Measurements from ENCODE around the gene DNAH12.

Gene DNAH12

DNA sequence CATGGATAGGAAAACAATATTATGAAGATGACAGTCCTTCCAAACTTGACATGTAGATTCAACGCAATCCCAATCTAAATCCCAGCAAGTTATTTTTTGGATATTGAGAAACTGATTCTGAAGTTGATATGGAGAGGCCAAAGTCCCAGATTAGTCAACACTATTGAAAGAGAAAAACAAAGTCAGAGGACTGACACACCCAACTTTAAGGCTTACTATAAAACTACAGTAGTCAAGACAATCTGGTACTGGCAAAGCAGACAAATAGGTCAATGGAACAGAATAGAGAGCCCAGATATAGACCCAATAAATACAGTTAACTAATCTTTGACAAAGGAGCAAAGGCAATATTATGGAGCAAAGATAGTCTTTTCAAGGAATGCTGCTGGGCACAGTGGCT is 132.4 kb downstream of the DNAH12 start:
- H3K4me1 ChIP-seq (ENCODE audit: control insufficient read depth, insufficient read depth, low read length): no peaks in the 10 kb centered on the region
- no peaks in the 10 kb centered on the region for H3K36me3 ChIP-seq (ENCODE audit: control insufficient read depth in 2 of 2, insufficient read depth in 2 of 2, low read length in 2 of 2)
- no peaks in the 10 kb centered on the region for H3K27me3 ChIP-seq (ENCODE audit: control insufficient read depth in 1 of 2, insufficient read depth in 2 of 2, low read length in 2 of 2)
- H3K9me3 ChIP-seq (ENCODE audit: control insufficient read depth in 2 of 2, low read length in 2 of 2): peaks cover 0 to 3% of the 10 kb centered on the region in 2 donors
- H3K9ac ChIP-seq (ENCODE audit: low read length in 2 of 2): no peak overlapping the region
- H3K27ac ChIP-seq (ENCODE audit: low read length): no peak overlapping the region
- H3K4me3 ChIP-seq (ENCODE audit: low read length in 2 of 2): no peak overlapping the region

DNA sequence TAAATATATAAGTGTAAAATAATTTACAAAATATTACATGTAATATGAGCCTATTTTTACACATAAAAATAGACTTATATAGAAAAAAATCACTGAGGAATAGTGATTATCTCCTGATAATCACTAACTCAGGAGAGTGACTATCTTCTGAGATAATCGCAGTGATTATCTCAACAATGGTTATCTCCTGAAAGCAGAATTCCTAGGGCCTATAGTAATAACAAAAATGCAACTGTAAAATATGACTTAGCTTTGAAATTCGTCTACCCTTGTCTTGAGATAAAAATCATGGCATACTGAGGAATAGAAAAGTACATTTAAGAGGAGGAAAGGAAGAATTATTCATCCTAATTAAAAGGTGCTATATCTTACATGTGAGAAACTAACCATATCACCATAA is 134.7 kb downstream of the DNAH12 start:
- no peak overlapping the region for H3K9ac ChIP-seq (ENCODE audit: low read length in 2 of 2)
- H3K36me3 ChIP-seq (ENCODE audit: control insufficient read depth in 2 of 2, insufficient read depth in 2 of 2, low read length in 2 of 2): no peaks in the 10 kb centered on the region

DNA sequence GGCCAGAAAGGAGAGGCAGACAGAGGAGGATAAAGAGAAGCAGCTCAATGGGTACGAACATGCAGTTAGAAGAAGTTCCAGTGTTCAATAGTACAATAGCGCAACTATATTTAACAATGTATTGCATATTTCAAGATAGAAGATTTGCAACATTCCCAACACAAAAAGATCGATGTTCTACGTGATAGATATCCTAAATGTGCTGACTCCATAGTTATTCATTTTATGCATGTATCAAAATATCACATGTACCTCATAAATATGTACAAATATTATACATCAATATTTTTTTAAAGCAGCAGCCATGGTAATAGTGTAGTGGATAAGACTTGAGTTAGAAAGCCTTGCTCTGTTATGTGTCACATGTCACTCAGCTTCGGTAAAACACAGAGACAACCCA is 141.5 kb downstream of the DNAH12 start:
- H3K9me3 ChIP-seq (ENCODE audit: control insufficient read depth in 2 of 2, low read length in 2 of 2): no peaks in the 10 kb centered on the region
- H3K27me3 ChIP-seq (ENCODE audit: control insufficient read depth in 1 of 2, insufficient read depth in 2 of 2, low read length in 2 of 2): no peaks in the 10 kb centered on the region
- H3K9ac ChIP-seq (ENCODE audit: low read length in 2 of 2): no peak overlapping the region
- H3K27ac ChIP-seq (ENCODE audit: low read length): no peak overlapping the region
- H3K4me3 ChIP-seq (ENCODE audit: low read length in 2 of 2): no peak overlapping the region
- no peaks in the 10 kb centered on the region for H3K4me1 ChIP-seq (ENCODE audit: control insufficient read depth, insufficient read depth, low read length)
- H3K36me3 ChIP-seq (ENCODE audit: control insufficient read depth in 2 of 2, insufficient read depth in 2 of 2, low read length in 2 of 2): no peaks in the 10 kb centered on the region

More for the DNA sequence above, 134.7 kb downstream of the DNAH12 start:
- Histone ChIP-seq H3K4me1 (ENCODE audit: control insufficient read depth, insufficient read depth, low read length) (no peaks in the 10 kb centered on the region), H3K9me3 (ENCODE audit: control insufficient read depth in 2 of 2, low read length in 2 of 2) (peaks cover 0 to 3% of the 10 kb centered on the region in 2 donors), H3K4me3 (ENCODE audit: low read length in 2 of 2) (no peak overlapping the region), H3K27ac (ENCODE audit: low read length) (no peak overlapping the region), H3K27me3 (ENCODE audit: control insufficient read depth in 1 of 2, insufficient read depth in 2 of 2, low read length in 2 of 2) (no peaks in the 10 kb centered on the region)

DNA sequence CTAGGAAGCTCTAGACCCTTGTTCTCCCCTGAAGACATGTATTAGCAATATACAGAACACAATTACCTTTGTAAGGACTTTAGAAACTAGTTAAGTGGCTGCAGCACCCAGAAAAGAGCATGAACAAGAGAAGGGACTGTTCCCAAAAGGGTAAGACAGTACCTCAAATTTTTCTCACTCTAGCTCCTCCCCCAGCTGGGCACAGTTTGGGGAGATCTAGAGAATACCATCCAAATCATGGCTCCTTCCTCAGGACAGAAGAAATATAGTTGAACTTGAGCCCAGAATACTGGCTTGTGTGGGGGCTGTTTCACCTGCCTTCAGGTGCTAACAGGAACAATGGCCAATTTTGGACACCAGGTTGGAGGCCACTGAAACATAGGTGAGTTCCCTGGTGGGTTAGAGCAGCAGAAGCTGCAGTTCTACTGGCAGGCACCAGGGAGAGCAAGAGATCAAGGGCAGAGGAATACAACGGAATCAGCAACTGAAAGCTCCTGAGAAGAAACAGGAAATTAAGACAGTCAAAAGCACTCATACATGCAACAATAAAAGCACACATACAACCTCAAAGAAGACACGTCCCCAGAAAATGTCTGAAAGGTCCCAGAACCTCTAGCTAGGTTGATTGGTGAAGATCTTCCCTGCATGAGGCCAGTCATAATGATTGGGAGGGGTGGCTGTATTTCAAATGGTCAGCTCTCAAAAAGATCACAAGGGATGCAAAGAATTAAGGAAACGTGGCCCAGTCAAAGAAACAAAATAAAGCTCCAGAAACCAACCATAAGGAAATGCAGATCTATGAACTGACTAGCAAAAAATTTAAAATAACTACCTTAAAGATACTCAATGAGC is 146.7 kb downstream of the DNAH12 start:
- no peak overlapping the region for H3K9ac ChIP-seq (ENCODE audit: low read length in 2 of 2)
- H3K27me3 ChIP-seq (ENCODE audit: control insufficient read depth in 1 of 2, insufficient read depth in 2 of 2, low read length in 2 of 2): no peaks in the 10 kb centered on the region
- H3K9me3 ChIP-seq (ENCODE audit: control insufficient read depth in 2 of 2, low read length in 2 of 2): no peaks in the 10 kb centered on the region
- no peak overlapping the region for H3K27ac ChIP-seq (ENCODE audit: low read length)
- no peaks in the 10 kb centered on the region for H3K4me1 ChIP-seq (ENCODE audit: control insufficient read depth, insufficient read depth, low read length)
- no peaks in the 10 kb centered on the region for H3K36me3 ChIP-seq (ENCODE audit: control insufficient read depth in 2 of 2, insufficient read depth in 2 of 2, low read length in 2 of 2)
- H3K4me3 ChIP-seq (ENCODE audit: low read length in 2 of 2): peak overlapping the region in 1 of 2 donors; percentile 24

DNA sequence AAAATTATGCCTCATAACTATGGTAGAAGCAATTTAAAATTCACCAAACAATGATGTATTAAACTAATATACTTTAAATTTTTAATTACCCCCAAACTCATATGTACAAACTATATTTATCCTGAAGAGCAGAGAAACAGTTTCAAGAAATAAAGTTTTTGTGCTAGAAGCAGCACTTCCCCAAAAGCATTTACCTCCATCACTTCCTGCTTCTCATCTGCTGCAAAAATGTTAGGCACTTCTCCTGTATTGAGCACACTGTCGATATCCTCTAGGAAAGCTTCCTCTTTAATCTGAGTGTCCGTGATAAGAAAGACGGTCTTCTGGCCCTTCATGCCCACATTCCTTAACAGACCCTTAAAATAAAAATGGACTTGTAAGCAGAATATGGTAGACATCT is 150.2 kb downstream of the DNAH12 start:
- H3K4me3 ChIP-seq (ENCODE audit: low read length in 2 of 2): no peak overlapping the region
- no peak overlapping the region for H3K9ac ChIP-seq (ENCODE audit: low read length in 2 of 2)
- H3K36me3 ChIP-seq (ENCODE audit: control insufficient read depth in 2 of 2, insufficient read depth in 2 of 2, low read length in 2 of 2): no peaks in the 10 kb centered on the region
- no peaks in the 10 kb centered on the region for H3K27me3 ChIP-seq (ENCODE audit: control insufficient read depth in 1 of 2, insufficient read depth in 2 of 2, low read length in 2 of 2)
- H3K9me3 ChIP-seq (ENCODE audit: control insufficient read depth in 2 of 2, low read length in 2 of 2): peaks cover 0 to 2% of the 10 kb centered on the region in 2 donors
- H3K27ac ChIP-seq (ENCODE audit: low read length): no peak overlapping the region
- H3K4me1 ChIP-seq (ENCODE audit: control insufficient read depth, insufficient read depth, low read length): no peaks in the 10 kb centered on the region

DNA sequence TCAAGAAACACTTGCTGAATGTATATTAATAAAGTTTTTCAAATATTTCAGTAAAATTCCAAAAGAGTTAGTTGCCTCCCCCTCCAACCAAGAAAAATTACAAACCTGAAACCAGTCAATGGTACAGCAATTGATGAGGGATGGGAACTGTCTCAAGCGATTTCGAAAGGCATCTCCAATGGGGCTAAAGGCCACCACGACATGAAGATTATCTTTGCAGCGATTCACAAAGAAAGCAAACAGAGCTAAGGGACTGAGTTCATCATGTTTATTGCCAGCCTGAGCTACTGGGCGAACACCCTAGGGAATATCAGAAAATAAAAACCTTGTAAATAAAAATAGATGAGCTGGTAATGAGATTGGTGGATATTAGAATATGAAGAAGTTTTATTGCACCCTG is 152.4 kb downstream of the DNAH12 start:
- Histone ChIP-seq H3K4me1 (ENCODE audit: control insufficient read depth, insufficient read depth, low read length) (no peaks in the 10 kb centered on the region), H3K4me3 (ENCODE audit: low read length in 2 of 2) (no peak overlapping the region), H3K9me3 (ENCODE audit: control insufficient read depth in 2 of 2, low read length in 2 of 2) (peaks cover 0 to 2% of the 10 kb centered on the region in 2 donors), H3K36me3 (ENCODE audit: control insufficient read depth in 2 of 2, insufficient read depth in 2 of 2, low read length in 2 of 2) (no peaks in the 10 kb centered on the region), H3K9ac (ENCODE audit: low read length in 2 of 2) (no peak overlapping the region), H3K27ac (ENCODE audit: low read length) (no peak overlapping the region), H3K27me3 (ENCODE audit: control insufficient read depth in 1 of 2, insufficient read depth in 2 of 2, low read length in 2 of 2) (no peaks in the 10 kb centered on the region)

DNA sequence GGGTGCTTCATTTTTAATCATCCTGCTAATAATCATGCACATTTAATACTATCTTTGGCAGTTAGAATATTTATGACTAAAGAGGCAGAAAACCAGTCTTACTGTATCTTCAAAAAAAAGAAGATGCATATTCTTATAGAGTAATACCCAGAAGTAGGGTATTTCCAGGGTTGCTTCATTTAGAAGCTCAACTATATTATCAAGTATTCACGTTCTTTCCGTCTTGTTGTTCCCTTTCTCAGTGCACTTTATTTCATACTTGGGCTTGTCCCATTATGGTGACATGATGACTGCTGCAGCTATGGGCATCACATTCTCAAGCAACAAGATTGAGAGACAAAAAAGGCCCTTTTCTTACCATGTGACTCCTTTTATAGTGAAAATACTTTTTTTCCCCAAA is 154.9 kb downstream of the DNAH12 start:
- no peaks in the 10 kb centered on the region for H3K36me3 ChIP-seq (ENCODE audit: control insufficient read depth in 2 of 2, insufficient read depth in 2 of 2, low read length in 2 of 2)
- no peaks in the 10 kb centered on the region for H3K4me1 ChIP-seq (ENCODE audit: control insufficient read depth, insufficient read depth, low read length)
- H3K9me3 ChIP-seq (ENCODE audit: control insufficient read depth in 2 of 2, low read length in 2 of 2): peaks cover 0 to 2% of the 10 kb centered on the region in 2 donors
- H3K9ac ChIP-seq (ENCODE audit: low read length in 2 of 2): no peak overlapping the region
- no peak overlapping the region for H3K4me3 ChIP-seq (ENCODE audit: low read length in 2 of 2)
- H3K27ac ChIP-seq (ENCODE audit: low read length): no peak overlapping the region
- no peaks in the 10 kb centered on the region for H3K27me3 ChIP-seq (ENCODE audit: control insufficient read depth in 1 of 2, insufficient read depth in 2 of 2, low read length in 2 of 2)

DNA sequence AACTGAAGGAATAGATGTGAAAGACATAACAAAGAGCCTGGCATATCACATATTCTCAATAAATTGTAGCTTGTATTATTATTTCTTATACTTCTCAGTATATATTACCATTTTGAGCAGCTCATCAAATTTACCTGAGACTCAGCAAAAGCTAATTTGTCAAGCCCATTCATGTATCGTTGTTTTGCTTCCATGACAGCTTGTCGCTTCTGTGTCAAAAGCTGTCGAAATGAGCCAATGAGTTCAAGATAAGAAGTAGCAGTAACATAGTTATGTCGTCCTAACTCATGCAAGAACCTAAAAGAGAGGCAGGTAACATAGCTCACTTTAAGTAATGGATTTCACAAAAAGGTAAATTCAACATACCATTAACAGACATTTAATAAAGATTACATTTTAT is 157.8 kb downstream of the DNAH12 start:
- no peaks in the 10 kb centered on the region for H3K4me1 ChIP-seq (ENCODE audit: control insufficient read depth, insufficient read depth, low read length)
- H3K9me3 ChIP-seq (ENCODE audit: control insufficient read depth in 2 of 2, low read length in 2 of 2): peaks cover 0 to 2% of the 10 kb centered on the region in 2 donors
- no peaks in the 10 kb centered on the region for H3K36me3 ChIP-seq (ENCODE audit: control insufficient read depth in 2 of 2, insufficient read depth in 2 of 2, low read length in 2 of 2)
- H3K27ac ChIP-seq (ENCODE audit: low read length): no peak overlapping the region
- H3K9ac ChIP-seq (ENCODE audit: low read length in 2 of 2): no peak overlapping the region
- H3K27me3 ChIP-seq (ENCODE audit: control insufficient read depth in 1 of 2, insufficient read depth in 2 of 2, low read length in 2 of 2): no peaks in the 10 kb centered on the region
- H3K4me3 ChIP-seq (ENCODE audit: low read length in 2 of 2): no peak overlapping the region

DNA sequence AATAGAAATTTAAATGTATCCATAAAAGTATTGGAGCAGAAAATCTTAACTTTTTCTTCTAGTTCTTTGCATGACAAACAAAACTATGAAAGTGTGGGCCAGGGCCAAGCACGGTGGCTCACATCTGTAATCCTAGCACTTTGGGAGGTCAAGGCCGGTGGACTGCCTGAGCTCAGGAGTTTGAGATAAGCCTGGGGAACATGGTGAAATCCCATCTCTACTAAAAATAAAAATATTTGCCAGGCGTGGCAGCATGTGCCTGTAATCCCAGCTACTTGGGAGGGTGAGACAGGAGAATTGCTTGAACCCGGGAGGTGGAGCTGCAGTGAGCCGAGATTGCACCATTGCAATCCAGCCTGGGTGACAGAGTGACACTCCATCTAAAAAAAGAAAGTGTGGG is 158.6 kb downstream of the DNAH12 start:
- H3K27ac ChIP-seq (ENCODE audit: low read length): no peak overlapping the region
- no peaks in the 10 kb centered on the region for H3K9me3 ChIP-seq (ENCODE audit: control insufficient read depth in 2 of 2, low read length in 2 of 2)
- H3K27me3 ChIP-seq (ENCODE audit: control insufficient read depth in 1 of 2, insufficient read depth in 2 of 2, low read length in 2 of 2): no peaks in the 10 kb centered on the region
- no peaks in the 10 kb centered on the region for H3K4me1 ChIP-seq (ENCODE audit: control insufficient read depth, insufficient read depth, low read length)
- H3K36me3 ChIP-seq (ENCODE audit: control insufficient read depth in 2 of 2, insufficient read depth in 2 of 2, low read length in 2 of 2): no peaks in the 10 kb centered on the region
- no peak overlapping the region for H3K4me3 ChIP-seq (ENCODE audit: low read length in 2 of 2)
- no peak overlapping the region for H3K9ac ChIP-seq (ENCODE audit: low read length in 2 of 2)

DNA sequence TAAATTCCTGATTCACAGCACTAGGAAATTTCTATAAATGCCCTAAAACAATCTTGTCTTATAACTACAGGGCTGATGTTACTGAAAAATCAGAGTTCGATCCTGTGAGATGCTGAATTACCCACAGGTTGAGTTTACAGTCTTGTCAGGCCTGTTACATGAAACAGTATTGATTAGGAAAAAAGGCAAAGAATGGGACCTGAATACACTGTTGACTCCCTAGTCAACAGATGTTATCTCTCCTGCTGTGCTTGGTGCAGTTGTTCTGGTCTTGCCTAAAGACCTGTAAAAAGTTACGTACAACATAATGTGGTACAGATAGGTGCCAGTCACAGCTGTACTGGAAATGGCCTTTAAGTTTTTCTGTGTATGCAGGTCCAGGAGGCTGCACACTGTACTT is 160.3 kb downstream of the DNAH12 start:
- H3K9me3 ChIP-seq (ENCODE audit: control insufficient read depth in 2 of 2, low read length in 2 of 2): no peaks in the 10 kb centered on the region
- no peak overlapping the region for H3K4me3 ChIP-seq (ENCODE audit: low read length in 2 of 2)
- H3K27ac ChIP-seq (ENCODE audit: low read length): no peak overlapping the region
- H3K27me3 ChIP-seq (ENCODE audit: control insufficient read depth in 1 of 2, insufficient read depth in 2 of 2, low read length in 2 of 2): no peaks in the 10 kb centered on the region
- H3K4me1 ChIP-seq (ENCODE audit: control insufficient read depth, insufficient read depth, low read length): no peaks in the 10 kb centered on the region
- H3K9ac ChIP-seq (ENCODE audit: low read length in 2 of 2): no peak overlapping the region
- H3K36me3 ChIP-seq (ENCODE audit: control insufficient read depth in 2 of 2, insufficient read depth in 2 of 2, low read length in 2 of 2): no peaks in the 10 kb centered on the region

DNA sequence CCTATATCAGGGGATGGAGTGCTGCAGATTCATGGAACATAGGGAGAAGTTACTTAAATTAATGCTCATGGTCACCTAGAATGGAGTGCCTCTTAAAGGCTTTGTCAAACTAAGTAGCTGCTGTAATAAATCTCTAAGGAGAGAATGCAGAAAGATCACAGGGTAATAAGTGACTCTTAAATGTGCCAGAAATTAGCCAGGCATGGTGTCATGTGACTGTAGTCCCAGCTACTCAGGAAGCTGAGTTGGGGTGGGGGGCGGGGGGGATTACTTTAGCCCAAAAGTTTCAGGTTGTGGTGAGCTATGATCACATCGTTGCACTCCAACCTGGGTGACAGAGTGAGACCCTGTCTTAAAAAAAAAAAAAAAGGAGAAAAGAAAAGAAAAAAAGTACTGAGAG is 160.7 kb downstream of the DNAH12 start:
- Histone ChIP-seq H3K9me3 (ENCODE audit: control insufficient read depth in 2 of 2, low read length in 2 of 2) (no peaks in the 10 kb centered on the region), H3K4me3 (ENCODE audit: low read length in 2 of 2) (no peak overlapping the region), H3K9ac (ENCODE audit: low read length in 2 of 2) (no peak overlapping the region), H3K27ac (ENCODE audit: low read length) (no peak overlapping the region), H3K27me3 (ENCODE audit: control insufficient read depth in 1 of 2, insufficient read depth in 2 of 2, low read length in 2 of 2) (no peaks in the 10 kb centered on the region), H3K36me3 (ENCODE audit: control insufficient read depth in 2 of 2, insufficient read depth in 2 of 2, low read length in 2 of 2) (no peaks in the 10 kb centered on the region), H3K4me1 (ENCODE audit: control insufficient read depth, insufficient read depth, low read length) (no peaks in the 10 kb centered on the region)

All from stomach smooth muscle (tissue), 2 donors.